ENCODE results near the gene MFSD2B.
"Not testable (repeated sequence)": the region's sequence is repeated elsewhere in the genome, so short reads cannot be mapped to it uniquely, and the experiment has no call there.

Gene MFSD2B

DNA sequence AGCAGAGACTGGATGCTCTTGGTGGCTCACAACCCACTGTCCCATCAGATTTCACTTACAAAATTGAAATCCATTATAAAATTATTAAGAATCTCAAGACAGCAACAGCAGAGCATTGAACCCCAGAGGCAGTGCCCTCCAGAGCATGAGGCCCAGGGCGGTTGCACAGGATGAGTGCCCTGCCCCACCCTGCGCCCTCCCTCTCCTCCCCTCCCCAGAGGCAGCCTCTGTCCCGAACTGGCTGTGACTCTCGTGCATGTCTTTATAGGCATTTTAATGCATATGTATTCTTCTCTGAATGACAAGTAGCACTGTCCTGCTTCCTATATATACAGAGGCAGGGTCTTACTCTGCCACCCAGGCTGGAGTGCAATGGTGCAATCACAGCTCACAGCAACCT lies 10.4 kb downstream of the MFSD2B start:
- no peak for DNase-seq

DNA sequence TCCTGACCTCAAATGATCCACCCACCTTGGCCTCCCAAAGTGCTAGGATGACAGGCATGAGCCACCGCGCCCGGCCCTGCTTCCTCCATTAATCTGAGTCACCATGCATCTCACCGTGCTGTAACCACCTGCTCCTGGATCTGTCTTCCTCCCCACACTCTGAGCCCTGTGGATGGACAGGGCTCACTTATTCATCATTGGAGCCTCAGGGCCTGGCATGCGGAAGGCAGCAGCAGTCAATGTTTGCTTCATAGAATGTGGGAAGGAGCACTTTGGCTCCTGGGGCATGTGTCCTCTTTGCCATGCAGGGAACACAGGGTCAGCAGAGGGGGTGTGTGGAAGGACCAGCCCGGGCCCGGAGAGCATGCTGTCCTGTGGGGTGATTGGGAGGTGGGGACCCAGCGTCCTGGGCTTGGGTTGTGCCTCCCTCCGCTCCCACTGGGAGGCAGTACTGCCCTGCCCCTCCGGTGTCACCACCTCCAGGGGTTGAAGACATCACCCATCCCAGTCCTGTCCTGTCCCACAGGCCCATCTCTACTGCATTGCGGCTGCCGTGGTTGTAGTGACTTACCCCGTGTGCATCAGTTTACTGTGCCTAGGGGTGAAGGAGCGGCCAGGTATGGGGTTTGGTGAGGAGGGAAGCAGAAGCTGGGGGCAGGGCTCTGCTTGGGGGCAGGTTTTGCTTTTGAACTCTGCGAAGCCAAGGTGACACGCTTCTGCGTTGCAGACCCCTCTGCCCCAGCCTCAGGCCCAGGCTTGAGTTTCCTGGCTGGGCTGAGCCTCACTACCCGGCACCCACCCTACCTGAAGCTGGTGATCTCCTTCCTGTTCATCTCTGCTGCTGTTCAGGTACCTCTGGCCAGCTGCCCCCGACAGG lies 11.5 kb downstream of the MFSD2B start:
- peak; percentile 43 for DNase-seq

- DNase-seq, result no peak
Measured at GRCh38 chr2:24022324-24022974, 12.6 kb downstream of the MFSD2B start.

DNA sequence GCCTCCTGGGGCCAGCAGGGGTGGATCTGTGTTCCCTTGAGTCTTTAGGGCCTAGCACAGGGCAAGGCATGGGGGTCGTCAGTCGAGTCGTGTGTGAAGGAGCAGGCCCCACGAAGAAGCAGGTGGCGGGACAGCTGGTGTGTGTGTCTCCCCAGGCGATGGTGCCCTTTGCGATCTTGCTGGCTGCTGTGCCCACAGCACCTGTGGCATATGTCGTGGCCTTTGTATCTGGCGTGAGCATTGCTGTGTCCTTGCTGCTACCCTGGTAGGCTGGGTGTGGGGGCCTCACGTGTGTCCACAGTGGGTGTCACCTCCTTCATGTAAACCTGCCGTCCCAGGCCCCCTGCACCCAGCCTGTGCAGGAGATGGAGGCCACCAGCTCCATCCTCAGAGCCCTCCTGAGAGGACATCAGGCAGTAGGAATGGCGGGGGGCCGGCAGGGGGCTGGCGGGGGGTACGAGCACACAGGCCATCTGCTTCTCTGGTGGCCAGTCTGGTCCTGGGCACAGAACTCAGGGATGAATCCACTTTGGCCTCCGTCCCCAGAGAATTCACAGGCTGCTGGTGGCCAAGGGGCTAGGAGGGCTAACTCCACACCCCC lies 13.2 kb downstream of the MFSD2B start:
- DNase-seq, result no peak

- DNase-seq, result no peak
Measured at GRCh38 chr2:24024018-24024417, 14.1 kb downstream of the MFSD2B start.

DNA sequence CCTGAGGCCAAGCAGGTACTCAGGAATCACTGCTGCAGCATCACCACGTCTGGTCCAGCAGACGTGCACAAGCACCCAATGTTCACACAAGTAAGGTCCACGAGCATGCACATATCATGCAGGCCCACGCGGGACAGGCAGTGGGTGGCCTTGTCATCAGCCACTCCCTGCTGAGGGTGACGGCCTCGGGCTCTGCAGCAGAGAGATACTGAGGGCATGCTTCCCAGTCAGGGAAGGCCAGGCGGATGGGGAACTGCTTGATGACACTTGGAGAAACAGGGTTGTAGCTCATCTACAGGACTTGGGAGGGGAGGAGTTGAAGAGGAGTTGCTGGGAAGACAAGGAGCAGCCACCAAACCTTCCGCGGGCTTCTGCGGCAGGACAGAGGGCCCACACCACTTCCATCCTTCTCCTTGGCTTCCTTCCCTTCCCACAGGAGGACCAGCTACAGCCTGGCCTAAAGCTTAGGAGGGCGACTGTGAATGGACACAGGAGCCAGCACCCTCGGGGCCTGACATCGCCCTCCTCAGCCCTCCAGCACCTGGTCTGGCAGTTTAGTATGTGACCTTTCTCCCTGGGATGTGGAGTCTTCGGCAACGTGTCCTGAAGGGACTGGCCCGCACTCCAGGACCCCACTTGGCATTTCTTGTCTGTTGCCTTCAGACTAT lies 15.2 kb downstream of the MFSD2B start:
- DNase-seq, result no peak

- no peak for DNase-seq
Measured at GRCh38 chr2:24026233-24026632, 16.3 kb downstream of the MFSD2B start.

DNA sequence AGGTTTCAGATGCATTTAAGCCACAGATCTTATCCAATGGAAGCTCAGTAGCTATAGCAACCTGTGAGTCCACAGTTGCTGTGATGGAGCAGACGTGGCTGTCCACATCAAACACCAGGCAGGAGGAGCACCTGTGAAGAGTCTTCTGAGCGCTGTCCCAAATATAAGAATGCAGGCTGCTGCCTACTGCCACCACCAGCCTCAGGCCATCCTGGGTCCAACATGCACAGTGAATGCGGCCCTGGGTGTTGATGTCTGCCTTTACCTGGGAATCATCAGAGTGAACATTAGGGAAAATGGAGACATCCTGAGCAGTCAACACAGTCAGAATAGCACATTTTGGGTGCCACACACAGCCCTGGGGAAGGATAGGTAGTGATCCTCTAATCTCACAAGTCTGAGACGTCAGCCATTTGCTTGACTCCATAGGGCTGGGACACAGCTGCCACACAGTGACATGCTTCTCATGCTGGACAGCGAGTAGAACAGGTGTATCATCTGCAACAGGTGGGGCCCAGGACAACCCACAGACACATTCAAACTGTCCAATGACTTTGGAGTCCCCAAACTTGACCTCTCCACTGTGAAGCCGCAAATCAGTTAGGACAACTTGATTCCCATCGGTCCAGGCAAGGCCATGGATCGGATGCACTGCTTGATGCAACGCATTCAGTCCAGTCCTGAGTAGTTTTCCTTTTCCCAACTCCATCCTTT lies 29.1 kb downstream of the MFSD2B start:
- no peak for DNase-seq

- DNase-seq, result no peak
Measured at GRCh38 chr2:24040511-24040910, 30.6 kb downstream of the MFSD2B start.

DNA sequence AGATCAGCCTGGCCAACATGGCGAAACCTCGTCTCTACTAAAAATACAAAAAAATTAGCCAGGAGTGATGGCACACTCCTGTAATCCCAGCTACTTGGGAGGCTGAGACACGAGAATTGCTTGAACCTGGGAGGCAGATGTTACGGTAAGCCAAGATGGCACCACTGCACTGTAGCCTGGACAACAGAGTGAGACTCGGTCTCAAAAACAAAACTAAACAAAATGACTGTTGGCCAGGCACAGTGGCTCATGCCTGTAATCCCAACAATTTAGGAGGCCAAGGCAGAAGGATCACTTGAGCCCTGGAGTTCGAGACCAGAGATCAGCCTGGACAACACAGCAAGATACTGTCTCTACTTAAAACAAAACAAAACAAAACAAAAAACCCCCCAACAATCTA lies 33.2 kb downstream of the MFSD2B start:
- not testable (repeated sequence) for DNase-seq

- no peak for DNase-seq
Measured at GRCh38 chr2:24045511-24046508, 35.9 kb downstream of the MFSD2B start.

- DNase-seq, result no peak
Measured at GRCh38 chr2:24046599-24046929, 36.7 kb downstream of the MFSD2B start.

DNA sequence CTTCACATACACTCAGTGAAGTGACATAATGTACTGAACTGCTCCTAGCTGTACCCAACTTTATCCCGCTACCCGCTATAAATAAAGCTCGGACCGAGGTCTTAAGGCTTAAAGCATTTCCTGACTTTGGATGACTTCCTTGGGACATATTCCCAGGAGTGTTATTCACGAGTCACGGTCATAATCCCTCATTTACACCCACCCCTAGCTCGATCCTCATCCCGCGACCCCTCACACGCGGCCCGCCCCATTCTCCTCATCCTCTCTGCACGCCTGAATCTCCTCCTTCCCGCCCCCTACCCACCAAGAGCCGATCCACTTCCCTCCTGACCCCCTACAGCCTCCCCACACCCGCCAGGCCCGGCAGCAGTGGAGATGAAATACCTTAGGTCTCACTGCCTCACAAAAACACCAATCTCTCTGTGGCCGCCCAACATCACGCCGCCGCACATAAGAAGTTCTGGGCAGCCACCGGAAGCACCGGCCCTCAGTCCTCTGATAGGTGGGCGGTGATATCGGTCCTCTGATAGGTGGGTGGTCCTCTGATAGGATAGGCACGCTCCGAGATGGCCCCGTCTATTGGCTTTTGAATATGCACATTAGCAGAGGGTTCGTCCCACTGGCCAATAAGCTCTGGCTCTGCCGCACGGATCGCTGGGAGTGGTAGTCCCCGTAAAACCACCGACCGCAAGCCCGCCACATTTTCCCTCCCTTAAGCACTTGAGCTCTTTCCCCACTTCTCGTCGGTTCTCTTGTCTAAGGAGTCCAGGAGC lies 37.2 kb downstream of the MFSD2B start, which contains the start of gene WDCP:
TSS of gene WDCP (minus strand) at position 462 of the 773 bp plus-strand sequence. CDS start 7,897 bp downstream, outside the sequence.
- peak; percentile 99 for DNase-seq

DNA sequence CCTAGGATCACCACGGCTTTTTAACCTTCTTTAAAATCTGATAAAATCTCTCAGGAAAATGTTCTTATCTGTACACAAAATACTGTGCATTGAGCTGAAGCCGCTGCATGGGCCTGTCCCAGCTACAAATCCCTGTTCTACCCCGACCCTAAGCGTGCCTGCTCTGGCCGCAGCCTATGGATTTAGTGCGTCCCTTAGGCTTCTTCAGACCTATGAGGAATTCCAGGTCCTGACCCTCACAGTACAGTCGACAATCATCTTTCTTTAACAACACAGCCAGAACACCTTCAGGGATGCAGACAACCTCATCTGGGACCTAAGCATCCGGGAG lies 37.8 kb downstream of the MFSD2B start:
- no peak for DNase-seq

GRCh38 chr2:24048769-24049484 lies 39.0 kb downstream of the MFSD2B start:
- DNase-seq, result no peak

DNA sequence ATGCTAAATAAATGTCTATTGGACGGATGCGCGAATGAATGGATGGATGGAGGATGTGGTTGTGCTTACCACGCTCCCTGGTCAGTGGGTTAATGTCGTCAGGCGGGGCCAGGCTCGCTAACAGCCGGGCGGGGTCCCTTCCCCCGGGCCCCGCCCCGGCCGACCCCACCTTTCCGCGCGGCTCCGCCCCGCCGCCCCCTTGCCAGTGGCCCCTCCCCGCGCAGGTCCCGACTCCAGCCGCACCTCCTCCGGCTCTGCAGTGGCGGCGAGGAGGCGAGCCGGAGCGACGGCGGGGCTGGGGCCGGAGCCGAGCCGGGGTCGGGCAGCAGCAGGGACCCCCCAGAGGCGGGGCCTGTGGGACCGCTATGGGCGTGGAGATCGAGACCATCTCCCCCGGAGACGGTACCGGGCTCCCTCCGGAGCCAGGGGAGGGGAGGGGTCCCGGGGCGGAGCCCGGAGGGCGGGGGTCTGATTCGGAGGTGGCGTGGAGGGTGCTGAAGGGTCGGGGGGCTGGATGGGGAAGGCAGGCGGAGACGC lies 39.7 kb downstream of the MFSD2B start, which contains the start of gene FKBP1B:
TSS of gene FKBP1B (plus strand) at position 257 of the 537 bp plus-strand sequence. CDS start at position 366, 109 bp downstream.
- peak; percentile 64 for DNase-seq

DNA sequence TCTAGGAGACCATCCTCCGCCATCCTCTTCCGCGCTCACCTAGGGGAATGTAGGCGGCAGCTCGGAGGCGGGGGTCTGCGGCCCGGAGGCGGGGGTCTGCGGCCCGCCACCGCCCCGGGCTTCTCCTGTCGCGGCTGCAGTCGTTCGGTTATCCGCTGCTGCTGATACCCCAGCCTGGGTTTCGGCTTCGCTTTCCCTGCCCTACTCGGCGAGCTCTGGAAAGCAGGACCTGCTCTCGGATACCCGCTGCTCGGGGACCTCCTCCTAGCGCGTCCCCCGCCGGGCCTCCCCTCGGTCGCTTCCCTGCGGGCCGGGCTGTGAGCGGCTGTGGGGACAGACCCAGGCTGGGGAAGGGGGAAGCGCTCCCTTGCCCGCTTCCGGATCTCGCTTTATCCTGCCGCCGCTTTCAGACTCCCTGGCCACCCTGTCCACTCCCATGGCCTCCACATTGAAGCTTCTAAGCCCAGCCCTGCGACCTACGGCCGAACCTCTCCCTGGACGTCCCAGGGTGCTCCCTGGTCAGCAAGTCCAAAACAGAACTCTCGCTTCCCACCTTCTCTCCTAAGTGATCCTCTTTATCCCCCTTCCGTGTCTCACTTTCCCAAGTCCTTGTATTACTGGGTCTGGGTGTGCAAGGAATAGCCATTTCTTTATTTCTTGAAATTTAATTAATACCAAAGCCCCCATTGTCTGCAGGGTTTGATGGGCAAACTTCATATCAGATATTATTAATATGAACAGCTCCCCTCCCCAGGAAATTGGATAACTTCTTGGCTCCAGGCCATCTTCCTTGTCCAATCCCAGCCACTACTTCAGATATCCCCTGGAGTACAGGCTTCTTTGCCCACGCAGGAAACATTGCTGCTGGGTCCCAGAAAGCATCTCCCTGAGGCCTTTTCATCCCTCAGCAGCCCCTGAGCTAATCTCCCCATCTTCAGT lies 40.4 kb downstream of the MFSD2B start:
- DNase-seq, result no peak

DNA sequence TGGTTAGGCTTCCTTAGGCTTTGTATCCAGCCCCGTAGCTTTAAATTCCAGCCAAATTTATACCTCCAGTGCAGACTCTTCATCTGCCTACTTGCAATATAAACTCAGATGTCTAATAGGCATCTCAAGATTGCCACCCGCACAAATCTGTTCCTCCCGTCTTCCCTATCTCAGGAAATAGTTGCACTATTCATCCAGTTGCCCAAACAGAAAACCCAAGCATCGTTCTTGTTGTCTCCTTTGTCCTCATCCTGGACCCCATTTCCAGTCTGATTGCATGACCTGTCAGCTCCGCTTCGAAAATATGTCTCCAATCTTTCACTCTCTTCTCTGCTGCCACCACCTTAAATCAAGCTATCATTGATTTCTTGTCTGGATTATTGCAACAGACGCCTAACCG lies 41.9 kb downstream of the MFSD2B start:
- DNase-seq, result no peak
